GM23338 (cell line): ENCODE results near the gene ADGRL3.

Experiments used
- JUNB ChIP-seq: IDR thresholded peaks from one replicate; pipeline ENCODE4 v1.6.1; 2016; ENCODE audit warnings: antibody characterized with exemption; ENCODE audit not compliant: unreplicated experiment
- POLR2AphosphoS5 ChIP-seq: IDR thresholded peaks from 2 replicates; pipeline ENCODE4 v1.6.1; 2016; ENCODE audit warnings: antibody characterized with exemption, low read depth
- TF ChIP-seq, protein P1 (sequence below), 2 experiments: fragments of 200-600 bp in 1 of 2; sonication (generic) in 1 of 2; conservative IDR thresholded peaks; 2 replicates each; pipeline versions ENCODE4 v1.5.1 to v1.6.1; 2016 to 2017; ENCODE audit warnings: antibody characterized with exemption in 2 of 2, low read depth in 2 of 2, mild to moderate bottlenecking in 2 of 2, moderate library complexity in 1 of 2

DNA sequence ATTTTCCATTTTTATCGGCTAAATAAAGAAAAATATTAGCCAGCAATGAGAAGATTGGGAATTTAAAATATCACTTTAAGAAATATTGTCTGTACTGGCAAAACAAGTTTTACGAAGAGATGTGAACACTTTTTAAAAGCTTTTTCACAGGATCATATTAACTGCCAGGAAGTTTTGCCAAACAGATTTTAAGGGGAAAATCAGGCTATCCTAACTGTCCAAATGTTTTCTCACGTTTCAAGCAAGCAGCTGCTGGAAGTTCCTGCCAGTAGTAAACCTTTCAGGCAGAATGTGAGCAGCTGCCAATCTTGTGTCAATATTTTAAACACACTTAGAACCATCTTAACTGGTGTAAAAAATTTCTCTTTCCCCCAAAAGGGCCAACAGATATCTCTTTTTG lies 101.1 kb downstream of the ADGRL3 start:
- TF ChIP-seq POLR2AphosphoS5 = no peak
- TF ChIP-seq, protein P1, sequence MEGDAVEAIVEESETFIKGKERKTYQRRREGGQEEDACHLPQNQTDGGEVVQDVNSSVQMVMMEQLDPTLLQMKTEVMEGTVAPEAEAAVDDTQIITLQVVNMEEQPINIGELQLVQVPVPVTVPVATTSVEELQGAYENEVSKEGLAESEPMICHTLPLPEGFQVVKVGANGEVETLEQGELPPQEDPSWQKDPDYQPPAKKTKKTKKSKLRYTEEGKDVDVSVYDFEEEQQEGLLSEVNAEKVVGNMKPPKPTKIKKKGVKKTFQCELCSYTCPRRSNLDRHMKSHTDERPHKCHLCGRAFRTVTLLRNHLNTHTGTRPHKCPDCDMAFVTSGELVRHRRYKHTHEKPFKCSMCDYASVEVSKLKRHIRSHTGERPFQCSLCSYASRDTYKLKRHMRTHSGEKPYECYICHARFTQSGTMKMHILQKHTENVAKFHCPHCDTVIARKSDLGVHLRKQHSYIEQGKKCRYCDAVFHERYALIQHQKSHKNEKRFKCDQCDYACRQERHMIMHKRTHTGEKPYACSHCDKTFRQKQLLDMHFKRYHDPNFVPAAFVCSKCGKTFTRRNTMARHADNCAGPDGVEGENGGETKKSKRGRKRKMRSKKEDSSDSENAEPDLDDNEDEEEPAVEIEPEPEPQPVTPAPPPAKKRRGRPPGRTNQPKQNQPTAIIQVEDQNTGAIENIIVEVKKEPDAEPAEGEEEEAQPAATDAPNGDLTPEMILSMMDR (conservative IDR thresholded peaks at IDR 0.05; ENCODE audit: low read depth in 2 of 2) = no peak
- no peak for TF ChIP-seq JUNB
